ENCODE data around the gene PKP4. TPM values are rescaled to one million over a fixed set of nuclear protein-coding genes. Genes with fewer than 3 reads are reported as not detected.
"Not testable (repeated sequence)": the region's sequence is repeated elsewhere in the genome, so short reads cannot be mapped to it uniquely, and the experiment has no call there.

Gene PKP4
- total RNA-seq, 3 donors from 2014 or later, result 62.1 to 138 (median 121) TPM

DNA sequence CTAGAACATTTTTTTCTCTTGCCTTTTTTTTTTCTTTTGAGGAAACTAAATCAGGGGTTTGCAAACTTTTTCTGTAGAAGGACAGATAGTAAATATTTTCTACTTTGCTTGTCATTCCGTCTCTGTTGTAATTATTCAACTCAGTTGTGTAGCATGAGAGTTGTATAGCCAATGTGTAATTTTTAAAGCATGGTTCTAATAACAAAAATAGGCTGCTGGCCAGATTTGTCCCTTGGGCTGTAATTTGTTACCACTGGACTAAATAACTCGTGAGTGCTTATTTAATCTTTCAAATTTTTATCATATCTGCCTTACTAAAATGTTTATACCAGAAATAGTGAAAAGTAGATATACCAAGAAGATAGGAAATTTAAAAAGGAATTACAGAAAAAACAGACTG lies 43.2 kb upstream of the PKP4 start:
- DNase-seq (ENCODE audit: low spot score in 2 of 2), result no peak
- Histone ChIP-seq H3K9me3 (peaks cover 16 to 27% of the 10 kb centered on the region in 2 donors), H3K4me3 (no peak overlapping the region), H3K4me1 (no peaks in the 10 kb centered on the region), H3K27me3 (no peaks in the 10 kb centered on the region), H3K36me3 (no peaks in the 10 kb centered on the region), H3K27ac (no peak overlapping the region)
- intact Hi-C loops (cut with DNase I; ENCODE audit: low total_unique reads), result no loop called here
- TF ChIP-seq POLR2AphosphoS5 (IDR thresholded peaks at IDR 0.05), result no peak
- TF ChIP-seq, protein P1, sequence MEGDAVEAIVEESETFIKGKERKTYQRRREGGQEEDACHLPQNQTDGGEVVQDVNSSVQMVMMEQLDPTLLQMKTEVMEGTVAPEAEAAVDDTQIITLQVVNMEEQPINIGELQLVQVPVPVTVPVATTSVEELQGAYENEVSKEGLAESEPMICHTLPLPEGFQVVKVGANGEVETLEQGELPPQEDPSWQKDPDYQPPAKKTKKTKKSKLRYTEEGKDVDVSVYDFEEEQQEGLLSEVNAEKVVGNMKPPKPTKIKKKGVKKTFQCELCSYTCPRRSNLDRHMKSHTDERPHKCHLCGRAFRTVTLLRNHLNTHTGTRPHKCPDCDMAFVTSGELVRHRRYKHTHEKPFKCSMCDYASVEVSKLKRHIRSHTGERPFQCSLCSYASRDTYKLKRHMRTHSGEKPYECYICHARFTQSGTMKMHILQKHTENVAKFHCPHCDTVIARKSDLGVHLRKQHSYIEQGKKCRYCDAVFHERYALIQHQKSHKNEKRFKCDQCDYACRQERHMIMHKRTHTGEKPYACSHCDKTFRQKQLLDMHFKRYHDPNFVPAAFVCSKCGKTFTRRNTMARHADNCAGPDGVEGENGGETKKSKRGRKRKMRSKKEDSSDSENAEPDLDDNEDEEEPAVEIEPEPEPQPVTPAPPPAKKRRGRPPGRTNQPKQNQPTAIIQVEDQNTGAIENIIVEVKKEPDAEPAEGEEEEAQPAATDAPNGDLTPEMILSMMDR (IDR thresholded peaks at IDR 0.05), result no peak
- TF ChIP-seq POLR2A (IDR thresholded peaks at IDR 0.05), result no peak

DNA sequence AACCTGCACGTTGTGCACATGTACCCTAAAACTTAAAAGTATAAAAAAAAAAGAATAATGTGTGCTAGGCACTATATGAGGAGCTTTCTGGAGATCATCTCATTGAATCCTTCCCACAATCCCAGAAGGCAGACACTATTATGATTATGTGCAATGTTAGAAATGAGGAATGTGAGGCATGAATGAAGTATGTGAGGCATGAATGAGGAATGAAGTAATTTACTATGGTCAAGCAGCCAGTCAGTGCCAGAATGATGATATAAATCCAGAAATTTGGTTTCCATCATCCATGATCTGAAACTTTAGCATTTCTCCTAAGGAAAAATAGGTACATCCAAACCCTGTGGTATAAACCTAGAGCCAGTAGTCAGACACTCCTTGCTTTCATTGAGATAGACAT lies 42.2 kb upstream of the PKP4 start:
- no peak for DNase-seq (ENCODE audit: low spot score in 2 of 2)
- Histone ChIP-seq H3K4me1 (no peaks in the 10 kb centered on the region), H3K4me3 (no peak overlapping the region), H3K27ac (no peak overlapping the region), H3K27me3 (no peaks in the 10 kb centered on the region), H3K9me3 (peaks cover 16 to 27% of the 10 kb centered on the region in 2 donors), H3K36me3 (no peaks in the 10 kb centered on the region)
- intact Hi-C loops (cut with DNase I; ENCODE audit: low total_unique reads), result no loop called here
- no peak for TF ChIP-seq POLR2AphosphoS5 (IDR thresholded peaks at IDR 0.05)
- no peak for TF ChIP-seq POLR2A (IDR thresholded peaks at IDR 0.05)
- TF ChIP-seq, protein P1 (IDR thresholded peaks at IDR 0.05), result no peak

DNA sequence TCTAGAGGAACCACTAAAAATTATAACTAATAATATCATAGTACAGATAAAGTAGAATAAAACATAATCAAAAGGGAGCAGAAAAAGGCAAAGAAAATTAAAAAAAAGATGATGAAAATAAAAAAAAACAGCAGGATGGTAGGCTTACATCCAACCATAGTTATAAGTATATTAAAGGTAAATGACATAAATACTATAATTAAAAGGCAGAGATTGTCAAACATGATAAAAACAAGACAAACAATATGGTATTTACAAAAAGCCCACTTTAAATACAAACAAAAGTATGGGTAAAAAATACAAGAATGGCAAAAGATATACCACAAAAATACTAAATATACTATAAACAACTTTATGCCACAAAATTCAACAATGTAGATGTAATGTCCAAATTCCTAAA lies 24.6 kb upstream of the PKP4 start:
- H3K27ac ChIP-seq, result no peak overlapping the region
- intact Hi-C loops (cut with DNase I; ENCODE audit: low total_unique reads), result no loop called here
- TF ChIP-seq POLR2AphosphoS5 (IDR thresholded peaks at IDR 0.05), result no peak
- DNase-seq (ENCODE audit: low spot score in 2 of 2), result no peak
- H3K4me1 ChIP-seq, result no peaks in the 10 kb centered on the region
- H3K27me3 ChIP-seq, result no peaks in the 10 kb centered on the region
- peaks cover 9 to 20% of the 10 kb centered on the region in 2 donors for H3K9me3 ChIP-seq
- H3K4me3 ChIP-seq, result no peak overlapping the region
- no peaks in the 10 kb centered on the region for H3K36me3 ChIP-seq

DNA sequence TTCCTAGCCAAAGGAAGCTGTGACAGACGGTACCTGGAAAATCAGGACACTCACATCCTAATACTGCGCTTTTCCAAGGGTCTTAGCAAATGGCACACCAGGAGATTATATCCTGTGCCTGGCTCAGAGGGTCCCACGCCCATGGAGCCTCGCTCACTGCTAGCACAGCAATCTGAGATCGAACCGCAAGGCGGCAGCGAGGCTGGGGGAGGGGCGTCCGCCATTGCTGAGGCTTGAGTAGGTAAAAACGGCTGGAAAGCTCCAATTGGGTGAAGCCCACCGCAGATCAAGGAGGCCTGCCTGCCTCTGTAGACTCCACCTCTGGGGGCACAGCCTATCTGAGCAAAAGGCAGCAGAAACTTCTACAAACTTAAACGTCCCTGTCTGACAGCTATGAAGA lies 23.0 kb upstream of the PKP4 start:
- H3K4me1 ChIP-seq; intact Hi-C loops (cut with DNase I; ENCODE audit: low total_unique reads); H3K27ac ChIP-seq; DNase-seq (ENCODE audit: low spot score in 2 of 2); H3K36me3 ChIP-seq; H3K27me3 ChIP-seq; H3K4me3 ChIP-seq: not testable (repeated sequence)
- peaks cover 9 to 20% of the 10 kb centered on the region in 2 donors for H3K9me3 ChIP-seq

DNA sequence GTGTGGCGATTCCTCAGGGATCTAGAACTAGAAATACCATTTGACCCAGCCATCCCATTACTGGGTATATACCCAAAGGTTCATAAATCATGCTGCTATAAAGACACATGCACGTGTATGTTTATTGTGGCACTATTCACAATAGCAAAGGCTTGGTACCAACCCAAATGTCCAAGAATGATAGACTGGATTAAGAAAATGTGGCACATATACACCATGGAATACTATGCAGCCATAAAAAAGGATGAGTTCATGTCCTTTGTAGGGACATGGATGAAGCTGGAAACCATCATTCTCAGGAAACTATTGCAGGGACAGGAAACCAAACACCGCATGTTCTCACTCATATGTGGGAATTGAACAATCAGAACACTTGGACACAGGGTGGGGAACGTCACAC lies 17.7 kb upstream of the PKP4 start:
- H3K36me3 ChIP-seq; H3K4me1 ChIP-seq; intact Hi-C loops (cut with DNase I; ENCODE audit: low total_unique reads); H3K27ac ChIP-seq; H3K4me3 ChIP-seq; DNase-seq (ENCODE audit: low spot score in 2 of 2); H3K27me3 ChIP-seq: not testable (repeated sequence)
- H3K9me3 ChIP-seq, result peaks cover 1 to 15% of the 10 kb centered on the region in 2 donors

DNA sequence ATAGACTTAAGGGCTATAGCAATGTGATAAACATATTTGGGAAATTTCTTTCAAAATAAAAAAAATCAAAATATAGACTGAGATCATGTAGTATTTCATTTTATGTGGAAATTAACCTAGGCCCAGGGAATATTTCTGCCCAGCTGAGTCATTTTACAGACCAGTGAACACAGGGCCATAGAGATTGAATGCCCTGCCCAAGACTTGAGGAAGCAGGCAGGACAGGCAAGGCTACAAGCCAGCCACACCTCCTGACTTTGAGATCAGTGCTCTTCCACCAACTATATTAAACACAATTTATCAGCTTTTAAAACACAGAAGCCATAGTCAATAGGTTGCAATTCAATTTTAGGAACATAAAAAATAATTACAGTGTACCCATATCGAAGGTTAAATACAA lies 13.1 kb upstream of the PKP4 start:
- Histone ChIP-seq H3K27ac (no peak overlapping the region), H3K27me3 (no peaks in the 10 kb centered on the region), H3K9me3 (no peaks in the 10 kb centered on the region), H3K4me1 (peaks cover 0 to 8% of the 10 kb centered on the region in 2 donors), H3K36me3 (no peaks in the 10 kb centered on the region), H3K4me3 (no peak overlapping the region)
- TF ChIP-seq, protein P1 (IDR thresholded peaks at IDR 0.05), result no peak
- no peak for TF ChIP-seq POLR2A (IDR thresholded peaks at IDR 0.05)
- no peak for TF ChIP-seq POLR2AphosphoS5 (IDR thresholded peaks at IDR 0.05)
- intact Hi-C loops (cut with DNase I; ENCODE audit: low total_unique reads), result no loop called here
- no peak for DNase-seq (ENCODE audit: low spot score in 2 of 2)
